H9 (cell line): ENCODE results near the gene COMMD4. TPM values are rescaled to one million over a fixed set of nuclear protein-coding genes. Genes with fewer than 3 reads are reported as not detected.
"Not testable (repeated sequence)": the region's sequence is repeated elsewhere in the genome, so short reads cannot be mapped to it uniquely, and the experiment has no call there.

ENCODE experiments used
- DNase-seq: peaks from one replicate; pipeline ENCODE4 v3.0.0-alpha.2; 2017
- H2AFZ ChIP-seq: one replicate; pipeline ENCODE4 v1.6.1; 2013; ENCODE audit warnings: mild to moderate bottlenecking, low read length, control low read depth, moderate library complexity
- H2AK5ac ChIP-seq: 2 replicates; pipeline ENCODE4 v1.6.1; 2013; ENCODE audit warnings: low read length, control low read depth, mixed read lengths; ENCODE audit not compliant: insufficient read length
- H2BK120ac ChIP-seq: one replicate; pipeline ENCODE4 v1.6.1; 2013; ENCODE audit warnings: low read depth, mild to moderate bottlenecking, low read length, control low read depth, inconsistent platforms; ENCODE audit not compliant: poor library complexity, severe bottlenecking
- H2BK12ac ChIP-seq: 2 replicates; pipeline ENCODE4 v1.6.1; 2013; ENCODE audit warnings: low read length, control low read depth, mixed read lengths, low read depth; ENCODE audit not compliant: insufficient read length
- H2BK15ac ChIP-seq: 2 replicates; pipeline ENCODE4 v1.6.1; 2013; ENCODE audit warnings: low read depth, low read length, control low read depth
- H2BK20ac ChIP-seq: one replicate; pipeline ENCODE4 v1.6.1; 2013; ENCODE audit warnings: low read depth, mild to moderate bottlenecking, low read length, control low read depth, inconsistent platforms; ENCODE audit not compliant: poor library complexity, severe bottlenecking
- H2BK5ac ChIP-seq: 2 replicates; pipeline ENCODE4 v1.6.1; 2013; ENCODE audit warnings: low read length, control low read depth, mixed read lengths; ENCODE audit not compliant: insufficient read length
- H3K14ac ChIP-seq: 2 replicates; pipeline ENCODE4 v1.6.1; 2013; ENCODE audit warnings: low read length, control low read depth; ENCODE audit not compliant: insufficient read depth
- H3K18ac ChIP-seq: 2 replicates; pipeline ENCODE4 v1.6.1; 2013; ENCODE audit warnings: low read depth, mild to moderate bottlenecking, mixed read lengths, low read length, control low read depth; ENCODE audit not compliant: insufficient read length
- H3K23ac ChIP-seq: 2 replicates; pipeline ENCODE4 v1.6.1; 2013; ENCODE audit warnings: low read length, control low read depth, mixed read lengths, low read depth; ENCODE audit not compliant: insufficient read length
- H3K23me2 ChIP-seq: 2 replicates; pipeline ENCODE4 v1.6.1; 2013; ENCODE audit warnings: low read depth, mild to moderate bottlenecking, mixed read lengths, low read length, control low read depth; ENCODE audit not compliant: insufficient read length, poor library complexity, severe bottlenecking
- H3K27ac ChIP-seq: 2 replicates; pipeline ENCODE4 v1.5.1; 2013; ENCODE audit warnings: low read length, control low read depth, mixed read lengths, low read depth; ENCODE audit not compliant: insufficient read length
- H3K27me3 ChIP-seq: 2 replicates; pipeline ENCODE4 v1.6.1; 2013; ENCODE audit warnings: low read length, control low read depth, inconsistent platforms; ENCODE audit not compliant: insufficient read depth
- H3K4ac ChIP-seq: 2 replicates; pipeline ENCODE4 v1.6.1; 2013; ENCODE audit warnings: low read depth, mild to moderate bottlenecking, control low read depth, inconsistent platforms, low read length, moderate library complexity
- H3K4me1 ChIP-seq: 2 replicates; pipeline ENCODE4 v1.6.1; 2013; ENCODE audit warnings: low read length, control low read depth, inconsistent platforms; ENCODE audit not compliant: insufficient read depth
- H3K4me2 ChIP-seq: 2 replicates; pipeline ENCODE4 v1.6.1; 2013; ENCODE audit warnings: low read length, control low read depth, mixed read lengths; ENCODE audit not compliant: insufficient read length, insufficient read depth
- H3K56ac ChIP-seq: 2 replicates; pipeline ENCODE4 v1.6.1; 2013; ENCODE audit warnings: low read depth, mild to moderate bottlenecking, mixed read lengths, low read length, control low read depth; ENCODE audit not compliant: insufficient read length
- H3K79me1 ChIP-seq: 2 replicates; pipeline ENCODE4 v1.6.1; 2013; ENCODE audit warnings: low read depth, mild to moderate bottlenecking, moderate library complexity, low read length, control low read depth, inconsistent platforms; ENCODE audit not compliant: insufficient read depth, poor library complexity, severe bottlenecking
- H3K79me2 ChIP-seq: 2 replicates; pipeline ENCODE4 v1.6.1; 2013; ENCODE audit warnings: low read length, control low read depth, inconsistent platforms; ENCODE audit not compliant: insufficient read depth
- H3K9ac ChIP-seq: 2 replicates; pipeline ENCODE4 v1.6.1; 2013; ENCODE audit warnings: low read length, control low read depth, mixed read lengths; ENCODE audit not compliant: insufficient read length; ENCODE audit errors: extremely low read depth
- H3K9me3 ChIP-seq: one replicate; pipeline ENCODE4 v1.6.1; 2013; ENCODE audit warnings: low read depth, low read length, inconsistent platforms; ENCODE audit not compliant: control insufficient read depth
- H3T11ph ChIP-seq: one replicate; pipeline ENCODE4 v1.6.1; 2013; ENCODE audit warnings: mild to moderate bottlenecking, low read length, control low read depth, inconsistent platforms
- H4K20me1 ChIP-seq: one replicate; pipeline ENCODE4 v1.6.1; 2013; ENCODE audit not compliant: control insufficient read depth, insufficient read length, insufficient read depth
- H4K5ac ChIP-seq: 2 replicates; pipeline ENCODE4 v1.6.1; 2013; ENCODE audit warnings: low read depth, mild to moderate bottlenecking, mixed read lengths, low read length, control low read depth; ENCODE audit not compliant: insufficient read length
- H4K8ac ChIP-seq: replicated peaks from 2 replicates; pipeline ENCODE4 v1.6.1; 2013; ENCODE audit warnings: low read length, control low read depth, mixed read lengths, low read depth; ENCODE audit not compliant: insufficient read length
- H4K91ac ChIP-seq: 2 replicates; pipeline ENCODE4 v1.6.1; 2013; ENCODE audit warnings: low read depth, mild to moderate bottlenecking, moderate library complexity, mixed read lengths, low read length, control low read depth; ENCODE audit not compliant: insufficient read length
- H3K27ac Mint-ChIP-seq, 3 experiments: 2 replicates in 2 of 3; 3 replicates in 1 of 3; pipeline ENCODE4 v1.8.0; 2020 to 2021; ENCODE audit warnings: mixed read lengths in 3 of 3, mild to moderate bottlenecking in 1 of 3, moderate library complexity in 1 of 3
- H3K27me3 Mint-ChIP-seq: 2 replicates; pipeline ENCODE4 v1.8.0; 2021; ENCODE audit warnings: low read depth, mild to moderate bottlenecking, moderate library complexity, mixed read lengths
- H3K36me3 Mint-ChIP-seq, 3 experiments: 2 replicates in 2 of 3; 3 replicates in 1 of 3; pipeline ENCODE4 v1.8.0; 2020 to 2021; ENCODE audit warnings: low read depth in 3 of 3, mixed read lengths in 3 of 3; ENCODE audit not compliant: insufficient read depth in 1 of 3
- H3K4me1 Mint-ChIP-seq, 2 experiments: 2 replicates each; pipeline ENCODE4 v1.8.0; 2020; ENCODE audit warnings: mixed read lengths in 2 of 2
- H3K4me3 Mint-ChIP-seq, 2 experiments: 2 replicates in 1 of 2; 3 replicates in 1 of 2; pipeline ENCODE4 v1.8.0; 2020 to 2021; ENCODE audit warnings: mild to moderate bottlenecking in 2 of 2, mixed read lengths in 2 of 2, moderate library complexity in 1 of 2
- H3K9me3 Mint-ChIP-seq, 2 experiments: 2 replicates in 1 of 2; 3 replicates in 1 of 2; pipeline ENCODE4 v1.8.0; 2020; ENCODE audit warnings: mild to moderate bottlenecking in 2 of 2, mixed read lengths in 2 of 2, moderate library complexity in 1 of 2
- WGBS: extraction: QIAGEN DNeasy Blood & Tissue Kit; methylation state at CpG from one replicate; pipeline ENCODE4 v1.1.7; 2013; ENCODE audit warnings: missing lambda C conversion rate, low lambda C conversion rate, mixed read lengths; ENCODE audit not compliant: insufficient read length; ENCODE audit errors: extremely low coverage; 5-methylcytosine and 5-hydroxymethylcytosine counted together
- total RNA-seq: library from RNA; stranded (reverse); gene quantifications from 2 replicates; pipeline ENCODE4 v1.2.1, GENCODE V29; 2021

Gene COMMD4
- total RNA-seq, 1 experiment from 2014 or later: 146 TPM

DNA sequence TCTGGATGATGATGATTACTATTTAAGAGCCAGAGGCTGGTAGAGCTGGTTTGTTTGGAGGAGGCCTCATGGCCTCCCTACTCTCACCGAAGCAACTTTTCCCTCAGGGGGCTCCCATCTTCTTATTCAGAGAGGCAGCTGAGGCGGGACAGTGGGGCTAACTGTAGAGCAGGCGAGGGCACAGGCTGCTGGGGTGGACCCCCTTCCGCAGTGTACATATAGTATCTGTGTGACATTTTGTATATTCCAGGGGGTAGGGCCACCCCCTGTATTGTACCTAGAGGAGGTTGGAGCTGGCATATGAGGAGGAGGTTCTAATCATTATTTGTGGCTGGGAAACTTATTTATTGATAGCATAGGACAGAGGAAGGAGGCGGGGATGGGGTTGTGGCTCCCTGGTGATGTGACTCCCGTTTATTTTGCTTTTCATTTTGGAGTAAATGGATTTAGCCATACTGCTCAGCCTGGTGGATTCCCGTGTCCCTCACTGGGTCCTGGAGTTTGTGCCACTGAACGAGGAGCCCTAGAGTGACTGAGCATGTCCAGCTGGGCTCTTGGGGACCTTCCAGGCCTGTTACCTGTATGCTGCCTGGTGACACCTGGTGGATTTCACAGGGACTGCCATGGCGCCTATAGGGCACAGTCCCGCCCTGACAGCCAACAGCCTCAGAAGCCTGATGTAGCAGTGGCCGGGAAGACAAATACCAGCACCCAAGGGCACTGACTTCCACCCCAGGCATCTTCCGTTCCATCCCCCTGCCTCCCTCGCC is 37.1 kb upstream of the COMMD4 start:
- H2BK20ac ChIP-seq, H3K4me2 ChIP-seq: not testable (repeated sequence)
- WGBS: no CpG with 5 or more reads among the region's 13 CpGs

More for the DNA sequence above, 37.1 kb upstream of the COMMD4 start:
- not testable (repeated sequence) for H3K23me2 ChIP-seq, H3K4ac ChIP-seq, H2BK120ac ChIP-seq, H3K27me3 Mint-ChIP-seq, H3K14ac ChIP-seq, H3K4me3 Mint-ChIP-seq, H2BK15ac ChIP-seq, H3K56ac ChIP-seq, H3K27ac Mint-ChIP-seq, H3K36me3 Mint-ChIP-seq, H2BK12ac ChIP-seq, H2BK5ac ChIP-seq, H2AFZ ChIP-seq, H4K8ac ChIP-seq, H2AK5ac ChIP-seq, H4K5ac ChIP-seq, H3K27ac ChIP-seq, H3K9me3 Mint-ChIP-seq, H3K4me1 ChIP-seq, H3K27me3 ChIP-seq, H3K18ac ChIP-seq, H3K23ac ChIP-seq, H3K79me2 ChIP-seq, H4K91ac ChIP-seq, H3K9me3 ChIP-seq, H4K20me1 ChIP-seq, DNase-seq, H3K4me1 Mint-ChIP-seq, H3K79me1 ChIP-seq, H3K9ac ChIP-seq, H3T11ph ChIP-seq
